Measurements from ENCODE around the gene FTMT.
"Not testable (repeated sequence)": the region's sequence is repeated elsewhere in the genome, so short reads cannot be mapped to it uniquely, and the experiment has no call there.

FTMT gene

DNA sequence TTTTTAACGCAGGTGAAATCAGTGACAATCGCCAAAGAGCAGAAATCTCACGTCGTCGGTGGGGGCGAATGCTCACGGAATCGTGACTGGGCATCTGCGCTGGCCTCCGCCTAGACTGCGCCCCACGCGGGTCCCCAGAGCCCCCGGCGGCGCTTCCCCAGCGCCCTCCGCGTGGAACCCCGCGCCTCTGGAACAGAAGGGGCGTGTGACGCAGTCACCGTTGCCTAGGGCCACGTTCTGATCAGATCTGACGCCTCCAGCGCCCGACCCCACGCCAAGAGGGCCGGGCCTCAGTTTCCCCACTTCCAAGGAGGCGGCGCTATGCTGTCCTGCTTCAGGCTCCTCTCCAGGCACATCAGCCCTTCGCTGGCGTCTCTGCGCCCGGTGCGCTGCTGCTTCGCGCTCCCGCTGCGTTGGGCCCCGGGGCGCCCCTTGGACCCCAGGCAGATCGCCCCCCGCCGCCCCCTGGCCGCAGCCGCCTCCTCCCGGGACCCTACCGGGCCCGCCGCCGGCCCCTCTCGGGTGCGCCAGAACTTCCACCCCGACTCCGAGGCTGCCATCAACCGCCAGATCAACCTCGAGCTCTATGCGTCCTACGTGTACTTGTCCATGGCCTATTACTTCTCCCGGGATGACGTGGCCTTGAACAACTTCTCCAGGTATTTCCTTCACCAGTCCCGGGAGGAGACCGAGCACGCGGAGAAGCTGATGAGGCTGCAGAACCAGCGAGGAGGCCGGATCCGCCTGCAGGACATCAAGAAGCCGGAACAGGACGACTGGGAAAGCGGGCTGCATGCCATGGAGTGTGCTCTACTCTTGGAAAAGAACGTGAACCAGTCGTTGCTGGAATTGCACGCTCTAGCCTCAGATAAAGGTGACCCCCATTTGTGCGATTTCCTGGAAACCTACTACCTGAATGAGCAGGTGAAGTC is at the start of gene FTMT:
Gene FTMT, plus strand, starts transcription at position 240 of the 932 bp plus-strand sequence. Its CDS starts 82 bp downstream, at position 322.
- no peak for DNase-seq

DNA sequence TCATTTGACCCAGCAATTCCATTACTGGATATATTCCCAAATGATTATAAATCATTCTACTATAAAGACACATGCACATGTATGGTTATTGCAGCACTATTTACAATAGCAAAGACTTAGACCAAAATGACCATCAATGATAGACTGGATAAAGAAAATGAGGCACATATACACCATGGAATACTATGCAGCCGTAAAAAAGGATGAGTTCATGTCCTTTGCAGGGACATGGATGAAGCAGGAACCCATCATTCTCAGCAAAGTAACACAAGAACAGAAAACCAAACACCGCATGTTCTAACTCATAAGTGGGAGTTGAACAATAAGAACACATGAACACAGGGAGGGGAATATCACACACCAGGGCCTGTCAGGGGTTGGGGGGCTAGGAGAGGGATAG is 46.4 kb upstream of the FTMT start:
- not testable (repeated sequence) for DNase-seq

DNA sequence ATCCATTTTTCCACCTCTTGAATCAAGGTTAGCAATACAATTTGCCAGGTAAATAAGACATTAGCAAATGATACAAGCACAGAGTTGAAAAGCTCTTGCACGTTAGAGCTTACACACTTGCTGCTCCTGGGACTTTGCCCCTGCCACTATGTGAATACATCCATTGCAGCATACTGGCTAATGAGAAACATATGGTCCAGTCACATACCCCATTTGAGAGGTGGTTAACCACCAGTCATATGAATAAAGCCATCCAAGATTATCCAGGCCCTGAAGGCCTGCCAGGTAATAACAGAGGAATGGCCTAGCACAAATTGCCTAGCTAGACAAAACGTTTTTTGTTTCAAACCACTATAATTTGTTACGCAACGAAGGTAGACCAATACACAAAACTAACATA is 45.8 kb upstream of the FTMT start:
- DNase-seq: no peak

DNA sequence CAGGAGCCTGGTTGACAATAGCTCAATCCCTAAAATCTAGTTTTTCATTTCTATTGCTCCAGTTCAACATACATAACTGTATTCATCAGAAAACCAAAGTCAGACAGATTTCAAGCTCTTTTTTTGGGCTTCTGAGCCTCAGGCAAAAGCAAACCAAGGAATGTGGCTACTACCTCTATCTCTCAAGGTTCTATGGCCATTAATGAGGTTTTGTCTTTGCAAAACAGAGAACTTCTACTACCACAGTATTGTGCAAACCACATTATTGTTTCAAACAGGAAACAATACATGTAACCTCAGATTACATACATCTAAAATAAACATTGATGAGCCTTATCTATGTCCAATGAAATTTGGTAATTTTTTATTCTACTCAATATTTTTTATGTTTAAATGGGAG is 35.5 kb upstream of the FTMT start:
- no peak for DNase-seq

DNA sequence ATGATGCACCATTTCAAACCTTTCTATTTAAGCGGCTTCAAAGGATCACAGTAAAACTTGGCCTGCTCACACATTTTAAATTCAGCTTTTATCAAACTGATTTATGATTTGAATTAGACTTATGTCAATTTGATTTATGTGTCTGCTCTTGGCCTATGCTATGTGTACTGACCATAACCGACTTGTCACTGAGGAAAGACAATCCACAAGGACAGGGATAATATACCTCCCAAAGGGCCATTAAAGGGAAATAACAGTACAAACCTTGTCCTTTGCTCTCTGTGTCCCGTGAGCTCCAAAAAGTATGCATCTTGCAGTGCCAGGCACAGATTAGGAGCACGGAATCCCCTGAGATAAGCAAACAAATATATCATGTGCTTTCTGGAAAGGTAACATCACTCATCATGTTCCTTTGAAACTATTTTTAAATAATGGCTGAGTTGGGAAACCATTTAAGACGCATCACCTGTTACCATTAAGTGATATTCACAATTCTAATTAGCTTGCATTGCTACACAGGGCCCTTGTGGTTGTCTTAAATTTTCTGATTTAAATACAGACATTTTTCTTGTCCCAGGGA is 31.9 kb upstream of the FTMT start:
- DNase-seq: no peak

DNA sequence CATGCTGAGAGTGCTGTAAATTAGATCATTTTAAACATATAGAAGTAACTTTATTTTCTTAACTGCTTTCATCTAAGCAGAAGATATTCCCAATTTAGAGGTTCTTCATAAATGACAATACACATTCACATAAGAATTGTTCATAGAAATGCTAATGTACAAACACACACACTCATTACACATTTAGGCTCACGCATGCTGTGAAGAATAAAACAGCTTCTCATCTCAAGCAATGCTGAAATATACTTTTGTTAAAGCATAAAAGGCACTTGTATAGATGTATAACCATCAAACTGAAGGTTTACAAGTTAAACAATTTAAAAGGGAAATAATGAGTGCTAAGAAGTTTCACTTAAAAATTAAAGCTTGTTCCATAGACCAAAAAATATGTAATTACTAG is 18.1 kb upstream of the FTMT start:
- DNase-seq: no peak

DNA sequence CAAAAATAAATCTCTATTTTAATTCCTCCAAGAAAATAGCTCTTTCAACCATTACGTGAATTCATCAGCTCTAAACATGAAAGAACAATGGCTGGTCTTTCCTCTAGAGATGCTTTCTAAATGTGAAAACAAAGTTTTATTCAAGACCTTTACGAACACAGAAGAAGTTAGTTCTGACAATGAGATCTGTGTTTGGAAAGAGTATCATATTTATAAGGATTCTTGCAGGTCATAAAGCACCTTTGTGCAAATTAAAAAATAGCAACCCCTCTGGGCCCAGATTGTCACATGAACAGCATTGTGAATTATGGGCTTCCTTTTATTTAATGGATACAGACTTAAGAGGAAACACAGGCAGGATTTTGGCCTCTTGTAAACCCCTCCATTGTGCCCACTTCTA is 17.7 kb upstream of the FTMT start:
- DNase-seq: no peak

DNA sequence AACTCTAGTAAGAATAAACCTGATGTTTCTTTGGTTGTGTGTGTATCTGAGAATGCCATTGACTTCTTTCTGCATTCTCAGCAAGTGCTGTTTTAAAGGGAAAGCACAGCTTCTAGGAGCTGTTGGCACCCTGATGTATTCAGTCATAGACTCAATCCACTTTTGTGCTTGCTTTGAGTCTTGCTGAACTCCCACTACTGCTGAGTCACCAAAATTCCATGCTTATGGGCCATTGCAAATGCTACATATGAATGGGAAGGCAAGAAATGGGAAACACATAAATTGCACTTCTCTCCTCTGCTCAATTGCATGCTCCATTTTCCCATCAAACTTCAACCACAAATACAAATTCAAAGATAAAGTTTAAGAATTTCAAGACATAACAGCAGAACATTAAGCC is 9.8 kb upstream of the FTMT start:
- DNase-seq: no peak

DNA sequence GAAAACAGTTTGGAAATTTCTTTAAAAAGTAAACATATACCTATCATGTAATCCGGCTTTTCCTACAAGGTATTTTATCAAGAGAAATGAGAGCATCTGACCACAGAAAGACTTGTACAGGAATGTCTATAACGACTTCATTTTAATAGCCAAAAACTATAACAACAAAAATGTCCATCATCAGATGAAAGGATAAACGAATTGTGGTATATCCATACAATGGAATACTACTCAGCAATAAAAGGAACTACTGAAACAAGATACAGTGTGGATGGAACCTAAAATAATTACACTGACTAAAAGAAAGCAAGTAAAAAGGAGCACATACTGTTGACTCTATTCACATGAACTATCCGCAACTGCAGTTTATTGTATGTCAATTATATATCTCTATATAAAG is 1.4 kb upstream of the FTMT start:
- DNase-seq: no peak

DNA sequence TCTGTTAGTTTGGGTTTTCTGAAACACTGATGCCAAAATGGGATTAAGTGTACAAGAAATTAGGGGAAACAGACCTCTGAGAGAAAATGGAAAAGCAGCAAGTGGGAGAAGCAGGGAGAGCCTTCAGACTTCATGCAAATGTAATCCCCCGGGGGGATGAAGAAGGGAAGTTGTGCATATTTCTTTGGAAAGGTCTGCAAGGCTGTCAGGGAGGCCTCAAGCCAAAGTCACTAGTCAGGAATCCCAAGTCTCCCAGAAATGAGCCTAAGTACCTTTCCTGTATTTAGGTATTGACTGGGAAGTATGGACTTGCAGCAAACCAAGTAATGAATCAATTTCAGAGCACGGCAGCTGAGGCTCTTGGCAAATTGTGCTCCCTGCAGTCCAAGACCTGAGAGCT is 2.2 kb downstream of the FTMT start:
- no peak for DNase-seq

DNA sequence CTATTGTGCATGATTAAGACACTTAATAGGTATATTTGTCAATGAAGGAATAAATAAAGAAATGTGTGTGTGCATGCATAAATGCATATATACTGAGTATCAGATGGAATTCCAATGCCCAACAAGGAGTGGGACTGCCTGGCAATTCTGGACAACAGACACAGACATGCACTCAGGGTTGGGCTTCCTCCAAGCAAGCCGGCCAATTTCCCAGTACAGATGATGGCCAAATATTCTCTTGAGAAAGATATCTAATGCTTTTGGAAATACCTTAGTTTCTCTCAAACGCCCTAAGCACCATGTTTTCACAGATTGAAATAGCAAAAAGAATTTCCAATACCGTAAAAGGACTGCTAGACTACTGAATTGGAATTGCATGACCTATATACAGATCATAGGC is 11.1 kb downstream of the FTMT start:
- no peak for DNase-seq

DNA sequence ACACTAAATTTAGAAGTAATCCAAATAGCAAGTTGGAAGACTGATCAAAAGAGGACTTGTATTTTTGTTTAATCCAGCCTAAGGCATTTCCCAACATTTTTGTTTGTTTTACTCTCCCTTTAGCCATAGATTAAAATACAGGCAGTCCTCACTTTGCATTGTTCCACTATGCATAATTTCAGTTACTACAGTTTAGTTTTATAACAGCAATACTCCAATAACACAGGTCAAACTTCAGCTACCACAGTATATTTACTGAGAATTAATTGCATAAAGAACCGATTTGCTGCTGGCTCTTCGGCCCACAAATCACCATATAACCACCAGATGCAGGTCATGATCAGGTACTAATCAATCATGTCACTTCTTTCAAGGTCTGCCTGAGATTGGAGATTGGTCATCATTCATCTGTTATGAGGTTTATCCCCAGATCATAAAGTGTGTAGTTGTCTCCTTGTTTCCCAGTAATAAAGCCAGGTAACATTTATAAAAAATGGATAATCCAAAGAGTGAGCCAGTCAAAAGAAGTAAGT is 12.1 kb downstream of the FTMT start:
- no peak for DNase-seq

DNA sequence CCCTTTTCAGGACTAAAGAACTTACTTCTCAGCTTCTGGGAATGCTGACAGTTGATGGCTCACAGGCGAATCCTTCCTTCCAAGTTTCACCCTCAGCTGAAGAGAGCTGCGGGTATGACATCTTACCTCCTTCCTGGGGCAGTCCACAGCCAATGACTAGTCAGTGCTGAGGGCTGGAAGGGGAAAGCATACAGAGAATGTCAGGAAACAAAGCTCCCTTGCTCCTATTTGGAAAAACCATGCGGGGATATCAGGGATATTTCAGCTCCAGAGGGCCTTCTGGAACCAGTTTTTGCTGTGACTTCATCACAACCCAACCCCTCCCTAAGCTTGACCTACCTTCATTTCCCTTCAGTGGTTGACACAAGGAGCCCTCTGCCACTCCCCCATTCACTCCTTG is 15.7 kb downstream of the FTMT start:
- DNase-seq: no peak

DNA sequence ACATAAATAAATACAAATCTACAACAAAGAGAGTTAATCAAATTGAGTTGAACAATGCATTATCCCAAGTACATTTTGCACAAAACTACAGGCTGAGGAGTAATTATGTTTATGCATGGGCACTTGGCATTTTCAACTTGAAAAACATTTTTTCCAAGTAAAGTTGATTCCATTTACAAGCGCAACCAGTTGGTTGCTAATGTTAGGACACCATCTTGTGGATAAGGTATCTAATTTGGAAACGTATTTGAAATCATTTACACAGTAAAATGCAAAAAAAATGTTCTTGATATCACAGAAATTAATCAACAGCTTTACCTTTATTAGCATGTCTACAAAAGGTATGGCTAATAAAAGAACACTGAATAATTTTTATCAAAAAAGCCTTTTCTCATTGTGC is 18.8 kb downstream of the FTMT start:
- no peak for DNase-seq

DNA sequence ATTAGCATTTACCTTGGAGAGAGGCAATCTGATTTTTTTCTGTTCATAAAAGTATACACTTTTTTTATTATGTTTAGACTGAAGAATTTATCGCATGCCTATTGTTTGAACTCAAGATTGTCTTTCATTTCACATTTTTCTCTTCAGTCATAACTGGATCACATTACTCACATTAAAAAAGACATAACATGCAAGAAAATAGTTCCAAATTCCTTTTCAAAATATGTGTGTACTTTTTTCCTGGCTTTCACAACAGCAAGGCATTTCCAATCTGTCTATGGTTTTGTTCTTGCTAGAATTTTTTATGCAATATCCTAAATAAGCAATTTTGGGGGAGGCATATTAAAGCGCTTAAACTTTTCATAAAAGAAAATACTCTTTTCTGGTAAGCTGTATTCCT is 21.2 kb downstream of the FTMT start:
- no peak for DNase-seq

DNA sequence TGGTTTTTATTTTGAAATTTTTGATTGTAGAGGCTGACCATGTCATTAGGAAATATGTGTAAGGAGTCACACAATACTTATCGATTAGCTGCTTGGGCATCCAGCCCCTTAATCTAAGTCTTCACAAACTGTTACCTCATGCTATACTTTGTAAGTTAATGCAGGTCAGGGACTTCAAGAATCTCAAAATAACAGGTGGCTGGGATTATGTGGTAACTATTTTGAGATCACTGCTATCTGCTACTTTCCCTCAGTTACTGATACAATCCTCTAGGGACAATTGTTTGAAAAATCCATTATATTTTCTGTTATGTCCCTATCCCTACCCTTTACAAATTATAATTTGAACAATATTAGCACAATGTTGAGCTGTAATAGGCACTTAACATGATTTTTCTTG is 21.7 kb downstream of the FTMT start:
- DNase-seq: no peak

DNA sequence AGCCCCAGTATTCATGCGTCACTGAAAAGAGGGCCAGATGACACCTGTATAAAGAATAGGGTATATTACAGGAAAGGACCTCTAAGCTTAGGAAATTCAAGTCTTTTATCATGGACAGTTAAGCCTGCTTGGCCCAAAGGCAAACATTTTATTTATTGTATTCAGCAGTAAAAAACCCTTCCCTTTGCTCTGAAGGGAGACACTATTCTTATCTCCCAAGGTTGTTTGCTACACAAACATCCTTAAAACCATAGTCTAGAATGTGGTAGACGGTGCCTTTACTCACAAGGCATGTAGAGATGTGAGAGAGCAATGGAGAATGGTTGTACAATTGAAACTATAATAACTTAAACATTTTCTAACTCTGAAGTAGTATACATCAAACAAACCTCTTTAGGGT is 33.9 kb downstream of the FTMT start:
- no peak for DNase-seq

DNA sequence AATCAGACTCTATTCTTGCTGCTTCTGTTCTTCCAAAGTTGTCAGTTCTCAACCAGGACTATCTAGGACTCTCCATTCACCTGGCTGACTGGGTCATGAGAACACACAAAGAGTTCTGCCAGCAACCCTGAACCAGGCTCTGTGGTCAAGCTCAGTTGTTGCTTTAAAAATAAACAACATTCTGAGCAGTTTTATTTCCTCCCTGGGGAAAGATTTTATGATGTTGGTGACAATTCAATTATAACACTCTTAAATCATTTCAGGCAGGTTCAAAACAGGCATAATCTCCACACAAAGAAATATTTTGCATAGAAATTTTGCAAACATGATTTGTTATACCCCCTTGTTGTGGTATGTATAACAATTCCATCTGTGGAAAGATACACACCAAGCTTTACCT is 36.0 kb downstream of the FTMT start:
- DNase-seq: no peak

DNA sequence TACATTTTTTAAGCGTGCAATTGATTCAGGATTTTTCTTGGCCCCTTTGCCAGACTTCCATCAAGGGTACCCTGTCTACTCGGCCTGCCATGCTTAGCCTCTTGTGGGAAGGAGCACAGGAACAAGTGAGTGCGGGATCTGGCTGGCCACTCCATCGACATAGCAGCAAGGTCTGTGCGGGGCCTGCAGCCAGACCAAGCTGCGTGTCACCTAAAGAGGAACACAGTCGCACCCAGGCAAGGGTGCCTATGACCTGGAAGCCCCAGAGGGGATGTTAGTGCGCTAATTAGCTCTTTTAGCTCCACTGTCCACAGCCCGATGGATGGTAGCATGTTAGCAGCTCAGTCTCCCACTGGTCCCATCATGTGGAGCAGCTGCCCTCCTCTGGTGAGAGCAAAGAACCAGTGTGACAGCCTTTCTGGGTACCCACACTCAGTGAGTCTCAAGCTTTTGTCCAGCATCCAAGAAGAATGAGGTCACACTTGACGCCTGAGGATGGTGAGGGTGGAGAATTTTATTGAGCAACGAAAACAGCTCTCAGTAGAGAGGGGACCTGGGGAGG is 38.7 kb downstream of the FTMT start:
- DNase-seq: no peak

DNA sequence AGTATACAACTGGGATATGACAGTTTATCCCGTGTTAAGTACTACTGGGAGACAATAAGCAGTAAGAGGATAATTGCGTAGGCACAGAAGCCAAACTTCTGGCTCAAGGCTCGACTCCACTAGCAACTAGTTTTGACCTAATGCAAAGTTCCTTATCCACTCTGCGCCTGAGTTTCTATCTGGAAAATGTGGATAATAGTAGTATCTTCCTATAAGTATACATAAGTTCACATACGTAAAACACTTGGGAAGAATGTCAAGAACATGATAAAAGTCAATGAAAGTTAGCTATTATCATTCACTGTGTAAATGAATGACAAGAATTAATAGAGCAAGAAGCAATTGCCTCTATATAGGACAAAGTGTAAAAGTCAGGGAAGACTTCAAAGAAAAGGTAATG is 45.7 kb downstream of the FTMT start:
- DNase-seq: no peak

DNA sequence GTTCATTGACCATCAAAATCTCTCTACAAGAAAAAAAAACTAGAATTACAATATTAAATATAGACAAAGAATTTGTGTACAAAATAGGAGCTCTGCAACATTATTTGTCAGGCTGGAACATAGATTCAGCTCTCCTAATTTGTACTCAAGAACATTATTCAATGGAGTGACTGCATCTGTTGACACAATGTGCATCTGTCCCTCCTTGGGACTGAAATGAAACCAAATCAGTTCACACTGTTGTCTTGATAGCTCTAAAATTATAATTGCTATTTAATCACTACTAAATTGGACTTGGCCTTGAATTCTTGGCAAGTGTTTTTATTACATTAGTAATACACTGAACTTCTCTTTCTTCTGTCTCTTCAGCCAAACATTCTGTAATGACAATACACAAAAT is 47.7 kb downstream of the FTMT start:
- DNase-seq: no peak

All from NCI-H2107 (cell line).